Measurements from ENCODE around the gene WFIKKN2.

DNA sequence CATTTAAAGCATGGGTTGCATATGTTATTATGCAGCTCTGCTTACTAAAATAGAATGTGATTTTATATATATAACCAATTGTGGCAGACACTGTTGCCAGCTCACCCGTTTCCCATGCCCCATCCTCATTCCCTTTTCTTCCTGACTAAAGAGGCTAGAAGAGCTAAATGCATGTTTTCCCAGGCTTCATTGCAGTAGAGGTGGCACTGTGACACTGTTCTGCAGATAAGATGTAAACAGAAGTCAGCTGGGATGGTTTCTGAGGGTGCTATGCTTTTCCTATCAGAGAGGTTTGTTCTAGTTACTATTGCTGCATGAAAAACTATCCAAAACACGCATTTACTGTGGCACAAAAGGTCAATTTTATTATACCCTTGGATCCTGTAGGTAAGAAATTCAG is 36.5 kb downstream of the WFIKKN2 start:
- TF ChIP-seq FOXM1 (IDR thresholded peaks at IDR 0.05; ENCODE audit: borderline replicate concordance) (no peak), L3MBTL2 (conservative IDR thresholded peaks at IDR 0.05) (no peak), SP1 (IDR thresholded peaks at IDR 0.05) (no peak)

All from HEK293T (cell line).